ENCODE measurements around the gene MYLK. TPM values are rescaled to one million over a fixed set of nuclear protein-coding genes. Genes with fewer than 3 reads are reported as not detected.
"Not testable (repeated sequence)": the region's sequence is repeated elsewhere in the genome, so short reads cannot be mapped to it uniquely, and the experiment has no call there.

The MYLK gene
- total RNA-seq, 2 donors from 2014 or later, result 4.7 to 6.6 TPM

DNA sequence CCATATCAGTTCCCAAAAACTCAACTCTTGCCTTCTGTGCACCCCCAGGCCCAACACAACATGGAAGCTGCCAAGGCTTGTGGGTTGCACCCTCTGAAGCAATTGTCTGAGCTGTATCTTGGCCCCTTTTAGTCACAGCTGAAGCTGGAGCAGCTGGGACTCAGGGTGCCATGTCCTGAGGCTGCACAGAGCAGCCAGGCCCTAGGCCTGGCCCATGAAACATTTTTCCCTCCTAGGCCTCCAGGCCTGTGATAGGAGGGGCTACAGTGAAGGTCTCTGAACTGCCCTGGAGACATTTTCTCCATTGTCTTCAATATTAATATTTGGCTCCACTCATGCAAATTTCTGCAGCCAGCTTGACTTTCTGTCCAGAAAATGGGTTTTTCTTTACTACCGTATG, 8.1 kb upstream of the MYLK start:
- Mint-ChIP-seq H3K4me1 (no peaks in the 10 kb centered on the region), H3K36me3 (ENCODE audit: low read depth) (peaks cover 9% of the 10 kb centered on the region), H3K9me3 (peaks cover 47% of the 10 kb centered on the region), H3K27ac (no peak overlapping the region), H3K4me3 (no peak overlapping the region), H3K27me3 (ENCODE audit: insufficient read depth) (peaks cover 7% of the 10 kb centered on the region)
- no peak for TF ChIP-seq CTCF (conservative IDR thresholded peaks at IDR 0.05)
- peaks cover 26% of the 10 kb centered on the region for H3K9me3 ChIP-seq (ENCODE audit: control insufficient read depth, low read length)
- no peak overlapping the region for H3K27ac ChIP-seq (ENCODE audit: low read depth, low read length)
- DNase-seq, result no peak
- no peaks in the 10 kb centered on the region for H3K36me3 ChIP-seq (ENCODE audit: control insufficient read depth, insufficient read depth, low read length)
- WGBS, 2 experiments (ENCODE audit: insufficient coverage in 1 of 2, insufficient read length in 1 of 2), result 0% methylated on average over 1 of the region's 1 CpG
- peak overlapping the region; percentile 43 for H3K4me3 ChIP-seq (ENCODE audit: low read length)
- H3K9ac ChIP-seq (ENCODE audit: extremely low read depth, low read length, poor library complexity, severe bottlenecking), result no peak overlapping the region
- no peaks in the 10 kb centered on the region for H3K27me3 ChIP-seq (ENCODE audit: control insufficient read depth, insufficient read depth, low read length, poor library complexity, severe bottlenecking)
- no peaks in the 10 kb centered on the region for H3K4me1 ChIP-seq (ENCODE audit: control insufficient read depth, insufficient read depth, low read length)

- not testable (repeated sequence) for DNase-seq; H3K27ac Mint-ChIP-seq; H3K36me3 Mint-ChIP-seq (ENCODE audit: low read depth); H3K4me1 ChIP-seq (ENCODE audit: control insufficient read depth, insufficient read depth, low read length); H3K4me1 Mint-ChIP-seq; H3K27ac ChIP-seq (ENCODE audit: low read depth, low read length); H3K4me3 Mint-ChIP-seq; H3K4me3 ChIP-seq (ENCODE audit: low read length); H3K9ac ChIP-seq (ENCODE audit: extremely low read depth, low read length, poor library complexity, severe bottlenecking); H3K27me3 ChIP-seq (ENCODE audit: control insufficient read depth, insufficient read depth, low read length, poor library complexity, severe bottlenecking); H3K36me3 ChIP-seq (ENCODE audit: control insufficient read depth, insufficient read depth, low read length)
- 67 to 100% methylated on average over 1 of the region's 1 CpG for WGBS, 2 experiments (ENCODE audit: insufficient coverage in 1 of 2, insufficient read length in 1 of 2)
- Mint-ChIP-seq H3K27me3 (ENCODE audit: insufficient read depth) (peaks cover 13% of the 10 kb centered on the region), H3K9me3 (peaks cover 47% of the 10 kb centered on the region)
- H3K9me3 ChIP-seq (ENCODE audit: control insufficient read depth, low read length), result peaks cover 26% of the 10 kb centered on the region
Observed at GRCh38 chr3:123890991-123891390, 6.9 kb upstream of the MYLK start.

- not testable (repeated sequence) for DNase-seq; H3K9ac ChIP-seq (ENCODE audit: extremely low read depth, low read length, poor library complexity, severe bottlenecking); H3K27me3 ChIP-seq (ENCODE audit: control insufficient read depth, insufficient read depth, low read length, poor library complexity, severe bottlenecking); H3K4me3 ChIP-seq (ENCODE audit: low read length); H3K27ac ChIP-seq (ENCODE audit: low read depth, low read length); H3K4me3 Mint-ChIP-seq; H3K36me3 ChIP-seq (ENCODE audit: control insufficient read depth, insufficient read depth, low read length); H3K36me3 Mint-ChIP-seq (ENCODE audit: low read depth); H3K27ac Mint-ChIP-seq; H3K4me1 ChIP-seq (ENCODE audit: control insufficient read depth, insufficient read depth, low read length); H3K4me1 Mint-ChIP-seq
- H3K9me3 ChIP-seq (ENCODE audit: control insufficient read depth, low read length), result peaks cover 26% of the 10 kb centered on the region
- Mint-ChIP-seq H3K9me3 (peaks cover 47% of the 10 kb centered on the region), H3K27me3 (ENCODE audit: insufficient read depth) (peaks cover 20% of the 10 kb centered on the region)
- 88 to 95% methylated on average over 1 to 3 of the region's 3 CpGs for WGBS, 2 experiments (ENCODE audit: insufficient coverage in 1 of 2, insufficient read length in 1 of 2)
Observed at GRCh38 chr3:123890162-123890561, 6.0 kb upstream of the MYLK start.

GRCh38 chr3:123884993-123885392, 861 bp upstream of the MYLK start:
- H3K4me1 Mint-ChIP-seq, result no peaks in the 10 kb centered on the region
- H3K27ac ChIP-seq (ENCODE audit: low read depth, low read length), result no peak overlapping the region
- DNase-seq, result no peak
- H3K4me3 ChIP-seq (ENCODE audit: low read length), result no peak overlapping the region
- H3K4me3 Mint-ChIP-seq, result peak overlapping the region; percentile 67
- no peak overlapping the region for H3K27ac Mint-ChIP-seq
- peaks cover 30% of the 10 kb centered on the region for H3K27me3 ChIP-seq (ENCODE audit: control insufficient read depth, insufficient read depth, low read length, poor library complexity, severe bottlenecking)
- no peak for TF ChIP-seq CTCF (conservative IDR thresholded peaks at IDR 0.05)
- H3K27me3 Mint-ChIP-seq (ENCODE audit: insufficient read depth), result peaks cover 41% of the 10 kb centered on the region
- H3K4me1 ChIP-seq (ENCODE audit: control insufficient read depth, insufficient read depth, low read length), result peaks cover 3% of the 10 kb centered on the region
- H3K36me3 ChIP-seq (ENCODE audit: control insufficient read depth, insufficient read depth, low read length), result no peaks in the 10 kb centered on the region
- peaks cover 9% of the 10 kb centered on the region for H3K9me3 Mint-ChIP-seq
- H3K36me3 Mint-ChIP-seq (ENCODE audit: low read depth), result no peaks in the 10 kb centered on the region
- no peak overlapping the region for H3K9ac ChIP-seq (ENCODE audit: extremely low read depth, low read length, poor library complexity, severe bottlenecking)
- no peaks in the 10 kb centered on the region for H3K9me3 ChIP-seq (ENCODE audit: control insufficient read depth, low read length)

All from endodermal cell (in vitro differentiated cells).